Activated CD4-positive, alpha-beta T cell treated with anti-CD3 and anti-CD28 coated beads, Interleukin-2, Interleukin-4, amounts not matched to agents 100 ng/mL and 50 ng/mL, durations not matched to agents 16 hours and 8 hours (primary cell): ENCODE data around the gene ERC1.
"Not testable (repeated sequence)": the region's sequence is repeated elsewhere in the genome, so short reads cannot be mapped to it uniquely, and the experiment has no call there.

Source experiments
- DNase-seq: peaks from one replicate; pipeline ENCODE4 v3.0.0-alpha.2; 2020; ENCODE audit warnings: low spot score

The ERC1 gene

GRCh38 chr12:1189163-1189562 lies 198.1 kb downstream of the ERC1 start:
- no peak for DNase-seq

- DNase-seq: no peak
Measured at GRCh38 chr12:1195513-1195912, 204.5 kb downstream of the ERC1 start.

- DNase-seq: no peak
Measured at GRCh38 chr12:1197264-1198018, 206.4 kb downstream of the ERC1 start.

- DNase-seq: not testable (repeated sequence)
Measured at GRCh38 chr12:1198854-1199253, 207.8 kb downstream of the ERC1 start.

- DNase-seq: no peak
Measured at GRCh38 chr12:1199700-1200099, 208.7 kb downstream of the ERC1 start.

GRCh38 chr12:1201030-1201429 lies 210.0 kb downstream of the ERC1 start:
- DNase-seq: no peak

GRCh38 chr12:1201886-1202285 lies 210.9 kb downstream of the ERC1 start:
- no peak for DNase-seq

GRCh38 chr12:1203735-1204019 lies 212.7 kb downstream of the ERC1 start:
- no peak for DNase-seq

GRCh38 chr12:1204581-1205121 lies 213.6 kb downstream of the ERC1 start:
- peak; percentile 47 for DNase-seq

GRCh38 chr12:1205512-1206060 lies 214.6 kb downstream of the ERC1 start:
- no peak for DNase-seq

GRCh38 chr12:1206118-1206734 lies 215.2 kb downstream of the ERC1 start:
- no peak for DNase-seq

- DNase-seq: no peak
Measured at GRCh38 chr12:1207276-1207675, 216.3 kb downstream of the ERC1 start.

GRCh38 chr12:1208719-1209118 lies 217.7 kb downstream of the ERC1 start:
- DNase-seq: not testable (repeated sequence)

GRCh38 chr12:1212526-1212925 lies 221.5 kb downstream of the ERC1 start:
- no peak for DNase-seq

GRCh38 chr12:1213205-1213604 lies 222.2 kb downstream of the ERC1 start:
- DNase-seq: peak; percentile 26

- DNase-seq: no peak
Measured at GRCh38 chr12:1213618-1214205, 222.7 kb downstream of the ERC1 start.

- DNase-seq: no peak
Measured at GRCh38 chr12:1216560-1216959, 225.5 kb downstream of the ERC1 start.

GRCh38 chr12:1217191-1217949 lies 226.3 kb downstream of the ERC1 start:
- DNase-seq: peak; percentile 10

- no peak for DNase-seq
Measured at GRCh38 chr12:1218369-1218768, 227.3 kb downstream of the ERC1 start.

GRCh38 chr12:1220127-1221092 lies 229.4 kb downstream of the ERC1 start:
- no peak for DNase-seq
